Small intestine (tissue), 7 donors: ENCODE data around the gene NRARP. TPM values are rescaled to one million over a fixed set of nuclear protein-coding genes. Genes with fewer than 3 reads are reported as not detected.

Source experiments
- DNase-seq, 2 donors: peaks; one replicate each; pipeline versions ENCODE4 v3.0.0 to v3.0.0-alpha.2; 2013
- FAIRE-seq: peaks from 2 replicates; lab custom pipeline; 2012; peaks lifted over from hg19 to GRCh38; lab: Jason Lieb, UNC
- H3K27ac ChIP-seq, 3 donors: one replicate each; pipeline ENCODE4 v1.5.1; 2013; ENCODE audit warnings: low read length in 2 of 3, mild to moderate bottlenecking in 2 of 3, control low read depth in 1 of 3, inconsistent platforms in 1 of 3, low read depth in 1 of 3, moderate library complexity in 1 of 3
- H3K27me3 ChIP-seq, 3 donors: one replicate each; pipeline ENCODE4 v1.6.1; 2013; ENCODE audit warnings: low read length in 3 of 3, inconsistent platforms in 1 of 3; ENCODE audit not compliant: control insufficient read depth in 3 of 3, insufficient read depth in 3 of 3
- H3K36me3 ChIP-seq, 3 donors: one replicate each; pipeline ENCODE4 v1.6.1; 2013; ENCODE audit warnings: low read length in 3 of 3, inconsistent platforms in 1 of 3, low read depth in 1 of 3, mild to moderate bottlenecking in 1 of 3, moderate library complexity in 1 of 3; ENCODE audit not compliant: control insufficient read depth in 3 of 3, insufficient read depth in 2 of 3
- H3K4me1 ChIP-seq, 3 donors: one replicate each; pipeline ENCODE4 v1.6.1; 2013; ENCODE audit warnings: low read length in 2 of 3, inconsistent platforms in 1 of 3, low read depth in 1 of 3, mild to moderate bottlenecking in 1 of 3, moderate library complexity in 1 of 3; ENCODE audit not compliant: control insufficient read depth in 3 of 3, insufficient read depth in 2 of 3
- H3K4me3 ChIP-seq, 3 donors: one replicate each; pipeline ENCODE4 v1.5.1; 2013; ENCODE audit warnings: low read length in 3 of 3, control low read depth in 1 of 3, inconsistent platforms in 1 of 3, low read depth in 1 of 3, mild to moderate bottlenecking in 1 of 3, moderate library complexity in 1 of 3
- H3K9me3 ChIP-seq, 2 donors: one replicate each; pipeline ENCODE4 v1.6.1; 2013; ENCODE audit warnings: low read depth in 1 of 2, low read length in 1 of 2; ENCODE audit not compliant: control insufficient read depth in 2 of 2, insufficient read depth in 1 of 2
- WGBS, 3 donors: extraction: QIAGEN DNeasy Blood & Tissue Kit; methylation state at CpG; one replicate each; pipeline ENCODE4 v1.1.7; 2013; 5-methylcytosine and 5-hydroxymethylcytosine counted together
- polyA plus RNA-seq, 4 donors: library from polyadenylated mRNA; stranded (reverse) in 3 of 4; unstranded in 1 of 4; fragments of 200-250 nt in 3 of 4; fragments of 120-200 nt in 1 of 4; gene quantifications; one replicate each; pipeline versions ENCODE4 v1.2.1 to v1.2.3, GENCODE V29; 2013
- donor health status: healthy with polysubstance abuse.
- donor health status: control.
- donor health status: control.
- donor health status: Bipolar disorder and iron deficiency.
- donor health status: healthy.

The NRARP gene
- polyA plus RNA-seq, 4 donors = 3.2 to 39.9 (median 8.9) TPM

DNA sequence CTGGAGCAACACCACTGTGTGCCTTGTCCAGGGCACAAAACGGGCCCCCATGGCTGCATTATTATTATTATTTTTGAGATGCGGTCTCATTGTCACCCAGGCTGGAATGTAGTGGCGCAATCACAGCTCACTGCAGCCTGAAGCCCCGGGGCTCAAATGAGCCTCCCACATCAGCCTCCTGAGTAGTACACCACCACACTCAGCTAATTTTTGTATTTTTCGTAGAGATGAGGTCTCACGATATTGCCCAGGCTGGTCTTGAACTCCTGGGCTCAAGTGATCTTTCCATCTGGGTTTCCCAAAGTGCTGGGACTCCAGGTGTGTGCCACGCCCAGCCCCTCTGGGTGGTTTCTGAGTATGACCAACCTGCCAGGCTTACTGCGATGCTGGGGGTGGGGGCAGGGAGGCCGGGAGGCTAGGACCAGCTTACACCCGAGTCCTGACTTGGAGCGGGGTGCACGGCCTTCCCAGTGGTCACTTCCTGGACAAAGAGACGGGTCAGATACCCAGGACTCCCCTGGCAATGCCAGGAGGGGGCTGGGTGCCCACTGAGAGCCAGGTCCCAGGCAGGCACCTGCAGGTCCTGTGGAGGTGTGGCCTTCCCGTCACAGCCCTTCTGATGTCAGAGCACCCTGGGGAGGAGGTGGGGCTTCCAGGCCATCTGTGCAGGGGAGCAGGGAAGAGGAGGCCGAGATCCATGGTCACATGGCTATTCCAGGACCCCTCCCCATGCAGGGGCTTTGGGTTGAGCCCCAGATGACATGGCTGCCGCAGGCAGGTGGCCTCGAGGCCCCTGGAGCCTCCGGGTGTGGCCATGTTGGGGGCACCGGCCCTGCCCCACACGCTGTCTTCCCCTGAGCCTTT is 8.3 kb upstream of the NRARP start:
- no peak overlapping the region for H3K4me3 ChIP-seq
- 30 to 62% (median 43%) methylated on average over 19 to 20 of the region's 20 CpGs for WGBS, 3 donors
- no peaks in the 10 kb centered on the region for H3K27me3 ChIP-seq
- H3K9me3 ChIP-seq = no peaks in the 10 kb centered on the region
- peak overlapping the region; percentile 60 to 98 (median 94) for H3K27ac ChIP-seq
- FAIRE-seq = no peak
- peaks cover 5 to 95% (median 6%) of the 10 kb centered on the region in 3 donors for H3K4me1 ChIP-seq
- DNase-seq = peak; percentile 78 to 84
- peaks cover 0 to 3% (median 0%) of the 10 kb centered on the region in 3 donors for H3K36me3 ChIP-seq

DNA sequence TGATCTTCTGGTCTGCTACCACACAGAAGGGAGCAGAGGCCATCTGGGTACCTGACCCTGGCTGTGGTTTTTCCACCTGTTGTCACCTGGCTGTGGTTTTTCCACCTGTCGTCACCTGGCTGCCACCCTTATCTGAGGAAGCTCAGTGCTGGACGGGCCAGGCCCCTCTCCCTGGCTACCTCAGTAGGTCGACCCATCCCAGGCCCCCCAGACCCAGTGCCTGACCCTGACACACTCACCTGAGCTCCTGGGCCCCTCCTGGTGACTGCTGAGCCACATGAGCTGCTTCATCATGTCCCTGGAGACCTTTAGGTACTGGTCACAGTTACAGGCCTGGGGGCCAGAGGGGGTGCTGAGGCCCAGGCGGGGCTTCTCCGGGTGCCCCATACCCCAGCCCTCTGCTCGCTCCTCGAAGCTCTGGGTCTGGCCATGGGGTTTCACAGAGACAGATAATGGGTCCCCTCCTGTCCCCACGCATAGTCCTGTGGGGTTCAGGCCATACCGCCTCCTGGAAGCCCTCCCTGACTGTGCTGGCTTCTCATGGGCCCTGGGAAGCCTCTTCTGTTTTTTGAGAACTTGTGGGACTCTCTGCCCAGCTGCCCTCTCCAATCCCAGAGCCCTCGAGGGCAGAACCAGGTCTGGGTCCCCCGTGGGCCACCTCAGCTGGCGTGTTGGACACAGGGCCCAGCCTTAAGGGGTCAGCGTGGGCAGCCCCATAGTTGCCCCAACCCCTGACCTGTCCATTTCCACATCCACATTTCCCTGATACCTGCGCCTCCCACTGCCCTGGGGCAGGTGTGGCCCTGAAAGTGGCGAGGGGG is 7.5 kb upstream of the NRARP start:
- WGBS, 3 donors = 63 to 80% (median 68%) methylated on average over 15 of the region's 15 CpGs
- DNase-seq = no peak
- H3K27ac ChIP-seq = peak overlapping the region in 1 of 3 donors; percentile 98

DNA sequence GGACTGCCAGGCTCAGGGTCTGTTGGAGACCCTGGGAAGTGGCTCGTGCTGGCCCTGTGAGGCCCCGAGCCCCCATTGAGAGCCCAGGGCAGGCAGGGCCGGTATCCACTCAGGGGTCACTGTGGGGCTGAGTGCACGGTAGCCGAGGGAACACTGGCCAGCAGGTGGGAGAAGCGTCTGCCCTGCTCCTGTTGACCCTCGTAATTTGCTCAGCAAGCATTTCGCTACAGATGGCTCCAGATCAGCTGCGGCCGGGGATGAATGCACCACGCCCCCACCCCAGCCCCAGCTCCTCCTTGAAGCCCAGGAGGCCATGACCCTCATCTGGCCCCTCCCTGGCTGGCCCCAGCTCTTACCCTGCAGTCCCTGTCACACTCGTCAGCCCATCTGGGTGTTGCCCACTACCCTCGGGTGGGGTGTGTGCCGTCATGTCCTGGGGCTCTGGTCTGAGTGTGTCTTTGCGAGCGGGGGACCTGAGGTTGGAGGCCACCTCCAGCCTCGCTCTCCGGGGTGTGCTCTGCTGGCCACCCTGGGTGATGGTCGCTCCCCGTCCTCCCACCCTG is 6.1 kb upstream of the NRARP start:
- Histone ChIP-seq H3K4me3 (no peak overlapping the region), H3K27ac (peak overlapping the region in 1 of 3 donors; percentile 79), H3K9me3 (no peaks in the 10 kb centered on the region), H3K27me3 (no peaks in the 10 kb centered on the region), H3K4me1 (peaks cover 7 to 95% (median 7%) of the 10 kb centered on the region in 3 donors), H3K36me3 (peaks cover 0 to 4% (median 0%) of the 10 kb centered on the region in 3 donors)
- WGBS, 3 donors = 46 to 60% (median 48%) methylated on average over 17 to 20 of the region's 20 CpGs
- FAIRE-seq (no peak), DNase-seq (peak in 1 of 2 donors; percentile 65)

More for the DNA sequence above, 7.5 kb upstream of the NRARP start:
- Histone ChIP-seq H3K4me3 (no peak overlapping the region), H3K36me3 (peaks cover 0 to 3% (median 0%) of the 10 kb centered on the region in 3 donors), H3K4me1 (peaks cover 3 to 95% (median 7%) of the 10 kb centered on the region in 3 donors), H3K9me3 (no peaks in the 10 kb centered on the region), H3K27me3 (no peaks in the 10 kb centered on the region)
- no peak for FAIRE-seq

DNA sequence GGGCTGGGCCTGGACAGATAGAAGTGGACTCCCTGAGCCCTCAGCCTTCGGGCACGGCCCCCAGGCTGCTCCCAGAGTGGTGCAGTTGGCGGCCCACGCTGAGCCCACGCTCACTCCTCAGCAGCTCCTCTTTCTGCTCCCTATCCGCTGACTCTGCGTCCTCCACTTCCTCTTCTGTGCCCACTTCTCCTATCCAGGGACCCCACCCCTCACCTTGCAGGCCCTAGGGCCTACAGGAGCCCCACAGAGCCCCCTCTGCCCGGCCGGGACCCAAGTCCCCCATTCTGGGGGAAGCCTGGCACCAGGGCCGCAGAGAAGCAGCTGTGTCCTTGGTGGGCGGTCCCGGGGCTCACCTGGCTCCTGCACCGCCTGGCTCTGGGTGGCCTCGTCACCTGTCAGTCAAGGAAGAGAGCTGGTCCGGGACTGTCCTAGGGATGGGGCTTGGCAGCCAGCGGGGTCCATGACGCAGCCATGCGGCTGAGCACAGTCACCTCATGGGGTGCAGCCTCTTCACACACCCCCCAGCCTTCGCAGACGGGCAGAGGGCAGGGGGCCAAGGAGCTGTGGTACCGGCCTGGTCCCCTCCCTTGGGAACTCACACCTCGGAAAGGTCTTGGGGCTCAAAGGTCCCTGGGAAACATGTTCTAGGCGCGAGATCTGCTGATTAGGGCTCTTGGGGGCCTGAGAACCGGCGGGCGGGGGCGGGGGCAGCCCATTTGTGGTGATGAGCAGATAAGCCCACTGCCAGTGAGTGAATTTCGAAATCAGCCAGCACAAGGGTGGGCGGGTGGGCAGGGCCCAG is 5.4 kb upstream of the NRARP start:
- Histone ChIP-seq H3K4me3 (peak overlapping the region in 1 of 3 donors; percentile 55), H3K9me3 (no peaks in the 10 kb centered on the region), H3K4me1 (peaks cover 7 to 93% (median 7%) of the 10 kb centered on the region in 3 donors), H3K27ac (peak overlapping the region in 2 of 3 donors; percentile 26 to 79), H3K36me3 (peaks cover 0 to 4% (median 0%) of the 10 kb centered on the region in 3 donors), H3K27me3 (no peaks in the 10 kb centered on the region)
- FAIRE-seq (no peak), DNase-seq (peak; percentile 77 to 90)
- 11 to 35% (median 24%) methylated on average over 26 to 30 of the region's 30 CpGs for WGBS, 3 donors

DNA sequence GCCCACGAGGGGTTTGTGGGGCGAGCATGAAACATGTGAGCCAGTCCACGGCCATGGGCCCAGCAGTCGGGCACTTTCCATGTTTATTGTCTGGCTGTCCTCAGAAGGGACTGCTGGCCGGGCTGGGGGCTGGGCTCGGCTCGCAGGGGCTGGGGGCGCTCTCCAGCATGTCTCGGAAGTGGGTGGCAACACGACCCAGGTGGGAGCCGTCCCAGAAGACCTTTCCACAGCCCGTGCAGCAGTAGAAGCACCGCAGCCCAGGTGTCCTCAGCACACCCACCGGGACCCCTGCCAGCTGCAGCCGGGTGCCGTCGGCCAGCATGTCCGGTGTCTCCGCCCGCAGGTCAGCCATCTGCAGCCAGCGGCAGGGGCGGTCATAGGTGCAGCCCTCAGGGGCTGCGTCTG is 4.8 kb upstream of the NRARP start:
- H3K9me3 ChIP-seq = no peaks in the 10 kb centered on the region
- DNase-seq (no peak), FAIRE-seq (no peak)
- peaks cover 0 to 4% (median 0%) of the 10 kb centered on the region in 3 donors for H3K36me3 ChIP-seq
- peaks cover 5 to 87% (median 7%) of the 10 kb centered on the region in 3 donors for H3K4me1 ChIP-seq
- H3K27ac ChIP-seq = peak overlapping the region in 2 of 3 donors; percentile 26 to 79
- no peaks in the 10 kb centered on the region for H3K27me3 ChIP-seq
- 12 to 36% (median 32%) methylated on average over 19 to 23 of the region's 23 CpGs for WGBS, 3 donors
- peak overlapping the region in 1 of 3 donors; percentile 55 for H3K4me3 ChIP-seq

DNA sequence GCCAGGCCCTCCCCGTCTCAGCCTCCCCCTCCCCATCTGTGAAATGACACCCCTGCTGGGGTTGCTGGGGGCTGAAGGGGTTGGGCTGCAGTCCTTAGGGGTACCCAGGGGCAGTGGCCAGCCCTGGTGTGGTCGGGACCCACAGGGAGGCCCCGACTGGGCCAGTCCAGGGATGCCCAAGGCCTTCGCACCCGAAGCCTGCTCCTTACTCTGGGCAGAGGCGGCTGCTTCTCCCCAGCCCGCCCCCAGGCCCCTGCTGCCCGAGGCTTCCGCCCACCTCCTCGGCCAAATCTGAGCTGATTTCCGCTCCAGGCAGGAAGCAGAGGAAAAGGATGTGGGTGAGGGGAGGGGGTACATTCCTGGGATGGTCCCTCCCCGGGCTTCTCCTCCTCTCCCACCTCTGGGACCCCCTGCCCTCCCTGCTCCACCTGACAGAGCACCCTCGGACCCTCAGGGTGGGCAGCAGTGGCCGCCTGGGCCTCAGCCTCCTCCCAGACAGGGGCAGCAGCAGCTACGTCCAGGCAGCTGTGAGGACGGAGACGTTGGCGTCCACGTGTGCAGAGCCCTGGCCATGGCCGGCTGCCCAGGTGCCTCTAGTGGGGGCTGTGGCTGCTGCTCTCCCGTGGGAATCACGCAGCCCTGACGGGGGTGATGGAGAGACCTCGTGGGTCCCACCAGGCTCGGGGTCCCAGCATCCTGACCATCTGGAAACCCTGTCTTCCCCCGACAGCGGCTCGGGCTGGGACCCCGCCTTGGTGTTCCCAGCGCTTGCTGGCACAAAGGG is 4.2 kb upstream of the NRARP start:
- Histone ChIP-seq H3K4me3 (peak overlapping the region in 1 of 3 donors; percentile 55), H3K27ac (peak overlapping the region in 2 of 3 donors; percentile 65 to 79), H3K27me3 (no peaks in the 10 kb centered on the region), H3K36me3 (peaks cover 0 to 4% (median 0%) of the 10 kb centered on the region in 3 donors), H3K9me3 (no peaks in the 10 kb centered on the region), H3K4me1 (peaks cover 5 to 81% (median 7%) of the 10 kb centered on the region in 3 donors)
- 15 to 25% (median 18%) methylated on average over 26 to 30 of the region's 30 CpGs for WGBS, 3 donors
- DNase-seq (no peak), FAIRE-seq (no peak)

DNA sequence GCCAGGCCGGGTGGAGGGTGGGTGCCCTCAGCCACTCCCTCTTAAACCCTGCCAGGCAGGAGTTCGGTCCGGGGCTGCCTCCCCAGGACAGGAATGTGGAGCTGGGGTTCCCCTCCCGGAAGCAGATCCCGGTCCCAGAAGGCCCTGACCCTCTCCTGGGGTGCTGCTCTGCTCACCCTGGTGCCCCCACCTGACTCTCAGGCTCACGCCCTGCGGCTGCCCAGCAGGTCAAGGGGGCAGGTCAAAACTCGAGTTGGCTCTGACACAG is 3.7 kb upstream of the NRARP start:
- Histone ChIP-seq H3K27ac (peak overlapping the region in 2 of 3 donors; percentile 65 to 79), H3K9me3 (no peaks in the 10 kb centered on the region), H3K4me3 (peak overlapping the region in 2 of 3 donors; percentile 2 to 55), H3K27me3 (no peaks in the 10 kb centered on the region), H3K4me1 (peaks cover 5 to 76% (median 7%) of the 10 kb centered on the region in 3 donors), H3K36me3 (peaks cover 0 to 4% (median 0%) of the 10 kb centered on the region in 3 donors)
- FAIRE-seq = no peak
- DNase-seq = no peak
- WGBS, 3 donors = 8 to 18% (median 9%) methylated on average over 7 to 8 of the region's 8 CpGs
